KMS-11 (cell line): ENCODE data around the gene SPTBN5.
A peak's percentile ranks its signal among the peaks of the same experiment; 100 is the strongest.

Experiments used
- H2AFZ ChIP-seq: fragments of 200-600 bp; sonication (generic); 2 replicates; pipeline ENCODE4 v1.6.1; 2016; ENCODE audit warnings: antibody characterized with exemption, mixed run types, low read depth
- H3K27ac ChIP-seq: fragments of 200-600 bp; sonication (generic); 2 replicates; pipeline ENCODE4 v1.6.1; 2016; ENCODE audit warnings: mild to moderate bottlenecking, mixed run types
- H3K27me3 ChIP-seq: fragments of 200-600 bp; sonication (generic); 2 replicates; pipeline ENCODE4 v1.6.1; 2017; ENCODE audit warnings: mild to moderate bottlenecking, low read depth, mixed run types, moderate library complexity; ENCODE audit not compliant: insufficient read depth
- H3K36me3 ChIP-seq: fragments of 200-600 bp; sonication (generic); 2 replicates; pipeline ENCODE4 v1.6.1; 2017; ENCODE audit warnings: mild to moderate bottlenecking, mixed run types; ENCODE audit not compliant: insufficient read depth
- H3K4me1 ChIP-seq: fragments of 200-600 bp; sonication (generic); 2 replicates; pipeline ENCODE4 v1.6.1; 2016; ENCODE audit warnings: mild to moderate bottlenecking, low read depth, mixed run types; ENCODE audit not compliant: poor library complexity, severe bottlenecking
- H3K4me2 ChIP-seq: fragments of 200-600 bp; sonication (generic); 2 replicates; pipeline ENCODE4 v1.7.0; 2016; ENCODE audit warnings: mild to moderate bottlenecking, mixed run types
- H3K4me3 ChIP-seq: fragments of 200-600 bp; sonication (generic); IDR thresholded peaks from 2 replicates; pipeline ENCODE4 v1.6.1; 2017; ENCODE audit warnings: low read depth, low read length, mixed read lengths; ENCODE audit not compliant: insufficient read depth
- H3K79me2 ChIP-seq: fragments of 200-600 bp; sonication (generic); 2 replicates; pipeline ENCODE4 v1.6.1; 2016; ENCODE audit warnings: low read depth, mixed run types; ENCODE audit not compliant: insufficient read depth
- H3K9ac ChIP-seq: fragments of 200-600 bp; sonication (generic); 2 replicates; pipeline ENCODE4 v1.6.1; 2016; ENCODE audit warnings: mild to moderate bottlenecking, mixed run types
- H4K20me1 ChIP-seq: fragments of 200-600 bp; sonication (generic); 2 replicates; pipeline ENCODE4 v1.6.1; 2016; ENCODE audit warnings: mild to moderate bottlenecking, mixed run types; ENCODE audit not compliant: insufficient read depth
- CTCF ChIP-seq: fragments of 200-600 bp; sonication (generic); conservative IDR thresholded peaks from 2 replicates; pipeline ENCODE4 v1.6.1; 2017; ENCODE audit warnings: low read depth, mild to moderate bottlenecking, antibody characterized with exemption, low read length, moderate library complexity, mixed read lengths

SPTBN5 gene

GRCh38 chr15:41928637-41929620 is 35.1 kb upstream of the SPTBN5 start:
- Histone ChIP-seq H3K27me3 (no peaks in the 10 kb centered on the region), H3K36me3 (no peaks in the 10 kb centered on the region), H4K20me1 (no peaks in the 10 kb centered on the region), H3K4me3 (no peak overlapping the region), H3K79me2 (no peaks in the 10 kb centered on the region), H3K9ac (no peak overlapping the region), H3K27ac (no peak overlapping the region), H2AFZ (no peak overlapping the region), H3K4me2 (peak overlapping the region; percentile 31; the same call in 1 of the 2 replicates), H3K4me1 (peaks cover 24% of the 10 kb centered on the region)
- TF ChIP-seq CTCF: no peak

- Histone ChIP-seq H3K27me3 (no peaks in the 10 kb centered on the region), H3K36me3 (no peaks in the 10 kb centered on the region), H3K4me3 (no peak overlapping the region), H4K20me1 (no peaks in the 10 kb centered on the region), H3K27ac (no peak overlapping the region), H3K4me1 (peaks cover 23% of the 10 kb centered on the region), H3K4me2 (no peak overlapping the region), H3K79me2 (no peaks in the 10 kb centered on the region), H3K9ac (no peak overlapping the region), H2AFZ (no peak overlapping the region)
- TF ChIP-seq CTCF: no peak
These were observed 34.2 kb upstream of the SPTBN5 start for GRCh38 chr15:41928100-41928499.

- no peaks in the 10 kb centered on the region for H3K27me3 ChIP-seq
- H2AFZ ChIP-seq: no peak overlapping the region
- peaks cover 23% of the 10 kb centered on the region for H3K4me1 ChIP-seq
- no peak for TF ChIP-seq CTCF
- no peak overlapping the region for H3K4me3 ChIP-seq
- no peak overlapping the region for H3K4me2 ChIP-seq
- no peak overlapping the region for H3K9ac ChIP-seq
- H3K27ac ChIP-seq: no peak overlapping the region
- no peaks in the 10 kb centered on the region for H4K20me1 ChIP-seq
- no peaks in the 10 kb centered on the region for H3K79me2 ChIP-seq
- no peaks in the 10 kb centered on the region for H3K36me3 ChIP-seq
These were observed 33.7 kb upstream of the SPTBN5 start for GRCh38 chr15:41927536-41927935.

- no peak for TF ChIP-seq CTCF
- Histone ChIP-seq H3K27ac (no peak overlapping the region), H3K4me3 (no peak overlapping the region), H3K9ac (no peak overlapping the region), H3K27me3 (no peaks in the 10 kb centered on the region), H3K79me2 (no peaks in the 10 kb centered on the region), H3K36me3 (no peaks in the 10 kb centered on the region), H2AFZ (no peak overlapping the region), H3K4me1 (peaks cover 23% of the 10 kb centered on the region), H3K4me2 (no peak overlapping the region), H4K20me1 (no peaks in the 10 kb centered on the region)
These were observed 32.6 kb upstream of the SPTBN5 start for GRCh38 chr15:41926185-41927056.
